22Rv1 (cell line): ENCODE data around the gene LDB3.

Experiments
- ZFX ChIP-seq: fragments of 450-650 bp; IDR thresholded peaks from 2 replicates; pipeline ENCODE4 v1.6.1; 2017; ENCODE audit warnings: antibody characterized with exemption, borderline replicate concordance
- TF ChIP-seq, protein P1 (sequence below): fragments of 450-650 bp; IDR thresholded peaks from 2 replicates; pipeline ENCODE4 v1.5.1; 2017; ENCODE audit warnings: mild to moderate bottlenecking

DNA sequence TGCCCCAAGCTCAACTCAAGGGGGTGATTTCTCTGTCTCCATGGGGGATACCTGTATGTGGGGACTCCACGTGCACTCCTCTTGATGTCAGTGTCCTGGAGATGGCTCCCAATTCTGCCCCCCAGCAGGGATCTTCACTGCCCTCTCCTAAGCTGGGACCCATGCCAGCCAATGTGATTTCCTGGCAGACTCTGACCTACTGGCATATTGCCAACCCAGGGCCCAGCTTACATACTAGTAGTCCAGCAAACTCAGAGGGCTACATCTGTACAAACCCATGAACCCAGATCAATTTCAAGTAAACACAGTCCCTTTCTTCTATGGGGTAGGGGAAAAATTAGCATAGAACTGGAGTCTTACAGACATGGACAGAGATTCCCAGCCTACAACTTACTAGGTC lies 61.9 kb downstream of the LDB3 start:
- TF ChIP-seq, protein P1, sequence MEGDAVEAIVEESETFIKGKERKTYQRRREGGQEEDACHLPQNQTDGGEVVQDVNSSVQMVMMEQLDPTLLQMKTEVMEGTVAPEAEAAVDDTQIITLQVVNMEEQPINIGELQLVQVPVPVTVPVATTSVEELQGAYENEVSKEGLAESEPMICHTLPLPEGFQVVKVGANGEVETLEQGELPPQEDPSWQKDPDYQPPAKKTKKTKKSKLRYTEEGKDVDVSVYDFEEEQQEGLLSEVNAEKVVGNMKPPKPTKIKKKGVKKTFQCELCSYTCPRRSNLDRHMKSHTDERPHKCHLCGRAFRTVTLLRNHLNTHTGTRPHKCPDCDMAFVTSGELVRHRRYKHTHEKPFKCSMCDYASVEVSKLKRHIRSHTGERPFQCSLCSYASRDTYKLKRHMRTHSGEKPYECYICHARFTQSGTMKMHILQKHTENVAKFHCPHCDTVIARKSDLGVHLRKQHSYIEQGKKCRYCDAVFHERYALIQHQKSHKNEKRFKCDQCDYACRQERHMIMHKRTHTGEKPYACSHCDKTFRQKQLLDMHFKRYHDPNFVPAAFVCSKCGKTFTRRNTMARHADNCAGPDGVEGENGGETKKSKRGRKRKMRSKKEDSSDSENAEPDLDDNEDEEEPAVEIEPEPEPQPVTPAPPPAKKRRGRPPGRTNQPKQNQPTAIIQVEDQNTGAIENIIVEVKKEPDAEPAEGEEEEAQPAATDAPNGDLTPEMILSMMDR: no peak
- TF ChIP-seq ZFX: no peak
